T-helper 2 cell treated with Interferon-gamma antibody and Interleukin-4, amounts not matched to agents 100 ng/mL and 5 ng/mL, for 36 hours (primary cell): ENCODE results near the gene LDLRAP1. TPM values are rescaled to one million over a fixed set of nuclear protein-coding genes. Genes with fewer than 3 reads are reported as not detected.
"Not testable (repeated sequence)": the region's sequence is repeated elsewhere in the genome, so short reads cannot be mapped to it uniquely, and the experiment has no call there.

Experiments used
- intact Hi-C: fragments of 100-400 bp; cut with micrococcal nuclease; formaldehyde crosslinking; loops from one replicate; pipeline ENCODE4 v1.15.1; 2023
- total RNA-seq: library from RNA; stranded (reverse); gene quantifications from 2 replicates; pipeline ENCODE4 v1.2.3, GENCODE V29; 2022

Gene LDLRAP1
- 25.1 and 27.5 TPM in 2 replicates for total RNA-seq

GRCh38 chr1:25543425-25544242 lies at the start of gene LDLRAP1:
Gene LDLRAP1 (plus strand): TSS chr1:25543606. CDS start chr1:25543699, 93 bp downstream.
- intact Hi-C loops = no loop called here

GRCh38 chr1:25494952-25495351 lies 48.5 kb upstream of the LDLRAP1 start:
- intact Hi-C loops = no loop called here

- intact Hi-C loops = no loop called here
Measured at GRCh38 chr1:25500694-25501093, 42.7 kb upstream of the LDLRAP1 start.

GRCh38 chr1:25501235-25502058 lies 42.0 kb upstream of the LDLRAP1 start:
- intact Hi-C loops = no loop called here

- intact Hi-C loops = no loop called here
Measured at GRCh38 chr1:25502957-25503356, 40.4 kb upstream of the LDLRAP1 start.

- intact Hi-C loops = no loop called here
Measured at GRCh38 chr1:25503551-25504426, 39.6 kb upstream of the LDLRAP1 start.

GRCh38 chr1:25504706-25505595 lies 38.5 kb upstream of the LDLRAP1 start:
- intact Hi-C loops = no loop called here

- intact Hi-C loops = no loop called here
Measured at GRCh38 chr1:25505656-25506385, 37.6 kb upstream of the LDLRAP1 start.

- intact Hi-C loops = not testable (repeated sequence)
Measured at GRCh38 chr1:25506566-25507463, 36.6 kb upstream of the LDLRAP1 start.

- intact Hi-C loops = no loop called here
Measured at GRCh38 chr1:25513666-25514065, 29.7 kb upstream of the LDLRAP1 start.

GRCh38 chr1:25515033-25515432 lies 28.4 kb upstream of the LDLRAP1 start:
- intact Hi-C loops = no loop called here

GRCh38 chr1:25516686-25517085 lies 26.7 kb upstream of the LDLRAP1 start:
- intact Hi-C loops = no loop called here

GRCh38 chr1:25517476-25518394 lies 25.7 kb upstream of the LDLRAP1 start:
- intact Hi-C loops = no loop called here

GRCh38 chr1:25519624-25520023 lies 23.8 kb upstream of the LDLRAP1 start:
- intact Hi-C loops = loop anchor here (2.0 kb wide), 1 partner anchor 117 kb away; no protein-coding TSS in a partner anchor

- intact Hi-C loops = loop anchor here (2.0 kb wide), 1 partner anchor 118 kb away; no protein-coding TSS in a partner anchor
Measured at GRCh38 chr1:25520446-25521061, 22.9 kb upstream of the LDLRAP1 start.

GRCh38 chr1:25522031-25522655 lies 21.3 kb upstream of the LDLRAP1 start:
- intact Hi-C loops = no loop called here
